Measurements from ENCODE around the gene GALNT3.

The GALNT3 gene

DNA sequence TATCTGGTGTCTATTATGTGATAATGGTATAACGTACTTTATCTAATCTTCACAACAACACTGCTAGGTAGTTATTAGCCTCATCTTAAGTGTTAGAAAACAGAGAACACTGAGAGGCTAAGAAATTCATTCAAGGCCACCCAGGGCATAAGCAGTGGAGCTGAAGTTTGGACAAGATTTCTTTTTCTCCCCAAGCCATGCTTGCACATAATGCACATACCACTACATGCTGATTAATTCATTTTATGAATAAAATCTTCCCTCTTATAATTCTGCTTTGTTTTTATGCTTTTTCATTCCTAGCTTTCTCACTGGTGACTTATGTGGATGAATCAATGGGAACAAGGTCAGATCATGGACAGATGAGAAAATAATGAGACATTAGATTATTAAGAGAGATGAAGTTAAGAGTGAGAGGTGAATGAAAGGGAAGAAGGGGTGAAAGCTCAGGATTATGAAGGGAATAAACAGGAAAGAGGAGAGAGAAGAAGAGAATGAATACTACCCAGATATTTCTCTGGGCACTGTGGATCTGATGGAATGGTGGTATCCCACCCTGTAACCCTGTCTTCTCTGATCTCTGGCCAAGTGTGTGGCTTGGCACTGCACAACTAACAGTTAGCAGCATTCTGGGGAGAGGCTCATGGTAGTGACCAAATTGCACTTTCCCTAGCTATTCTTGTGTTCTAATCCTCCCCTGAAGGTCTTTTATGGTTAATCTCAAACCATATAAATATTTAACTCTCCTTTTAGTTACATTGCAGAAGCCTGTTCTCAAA lies 17.7 kb upstream of the GALNT3 start:
- H3K9me3 ChIP-seq (ENCODE audit: insufficient read depth, low read length), result no peaks in the 10 kb centered on the region
- no peak overlapping the region for H3K9ac ChIP-seq (ENCODE audit: insufficient read length, low read depth)
- TF ChIP-seq ZNF274 (IDR thresholded peaks at IDR 0.05; ENCODE audit: low read depth, low read length), result no peak
- no peak for TF ChIP-seq YY1 (IDR thresholded peaks at IDR 0.05; ENCODE audit: insufficient read depth, insufficient read length)
- no peak for TF ChIP-seq SUZ12 (IDR thresholded peaks at IDR 0.05; ENCODE audit: extremely low read depth, insufficient read depth, insufficient read length)
- no peak overlapping the region for H3K4me3 ChIP-seq (ENCODE audit: insufficient read length, low read depth)
- no peaks in the 10 kb centered on the region for H3K36me3 ChIP-seq (ENCODE audit: insufficient read depth, insufficient read length, low read length)
- no peak for DNase-seq (ENCODE audit: low read depth, low spot score)
- no peaks in the 10 kb centered on the region for H3K4me1 ChIP-seq (ENCODE audit: insufficient read depth, insufficient read length)
- no peaks in the 10 kb centered on the region for H3K27me3 ChIP-seq (ENCODE audit: insufficient read depth, insufficient read length)

DNA sequence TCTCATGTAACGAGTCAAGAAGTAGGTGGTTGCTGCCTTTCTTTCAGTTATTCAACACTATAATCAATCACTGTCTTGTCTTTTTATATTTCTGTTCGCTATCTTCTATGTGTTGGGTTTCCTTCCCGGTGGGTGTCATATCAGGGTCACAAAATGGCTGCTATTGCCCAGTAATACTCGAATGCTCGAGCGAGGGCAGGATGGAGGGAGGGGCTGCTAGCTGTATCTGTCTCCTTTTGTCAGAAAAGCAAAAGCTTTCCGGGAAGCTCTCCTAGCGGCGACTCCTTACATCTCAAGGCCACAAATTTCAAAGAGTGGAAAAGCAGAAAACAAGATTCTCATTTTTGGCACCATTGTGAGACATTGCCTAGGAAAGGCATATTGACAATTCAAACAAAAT lies 16.4 kb upstream of the GALNT3 start:
- H3K4me1 ChIP-seq (ENCODE audit: insufficient read depth, insufficient read length), result no peaks in the 10 kb centered on the region
- H3K27me3 ChIP-seq (ENCODE audit: insufficient read depth, insufficient read length), result no peaks in the 10 kb centered on the region
- no peak for DNase-seq (ENCODE audit: low read depth, low spot score)
- no peak for TF ChIP-seq YY1 (IDR thresholded peaks at IDR 0.05; ENCODE audit: insufficient read depth, insufficient read length)
- no peak for TF ChIP-seq ZNF274 (IDR thresholded peaks at IDR 0.05; ENCODE audit: low read depth, low read length)
- no peak for TF ChIP-seq SUZ12 (IDR thresholded peaks at IDR 0.05; ENCODE audit: extremely low read depth, insufficient read depth, insufficient read length)
- H3K9me3 ChIP-seq (ENCODE audit: insufficient read depth, low read length), result no peaks in the 10 kb centered on the region
- no peak overlapping the region for H3K9ac ChIP-seq (ENCODE audit: insufficient read length, low read depth)
- H3K4me3 ChIP-seq (ENCODE audit: insufficient read length, low read depth), result no peak overlapping the region
- H3K36me3 ChIP-seq (ENCODE audit: insufficient read depth, insufficient read length, low read length), result no peaks in the 10 kb centered on the region

DNA sequence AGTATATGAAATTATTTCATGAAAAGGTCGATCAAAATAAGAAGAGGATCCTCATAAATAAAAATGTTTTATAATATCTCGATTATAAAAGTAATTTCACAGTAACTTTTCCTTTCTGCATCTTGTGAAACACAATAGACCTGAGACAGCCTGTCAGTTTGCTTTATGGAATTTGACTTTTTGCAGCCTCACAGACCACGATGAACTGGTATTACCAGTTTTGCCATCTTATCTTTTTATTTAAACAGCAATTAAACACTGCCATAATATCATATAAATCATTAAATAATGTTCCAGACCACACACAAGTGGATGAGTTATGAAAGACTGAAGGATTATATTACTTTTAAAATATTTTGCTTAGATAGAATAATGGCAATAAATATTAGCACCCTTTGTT lies 10.7 kb upstream of the GALNT3 start:
- H3K4me3 ChIP-seq (ENCODE audit: insufficient read length, low read depth), result no peak overlapping the region
- no peaks in the 10 kb centered on the region for H3K9me3 ChIP-seq (ENCODE audit: insufficient read depth, low read length)
- no peak for DNase-seq (ENCODE audit: low read depth, low spot score)
- H3K27me3 ChIP-seq (ENCODE audit: insufficient read depth, insufficient read length), result no peaks in the 10 kb centered on the region
- no peak for TF ChIP-seq YY1 (IDR thresholded peaks at IDR 0.05; ENCODE audit: insufficient read depth, insufficient read length)
- TF ChIP-seq ZNF274 (IDR thresholded peaks at IDR 0.05; ENCODE audit: low read depth, low read length), result no peak
- no peak for TF ChIP-seq SUZ12 (IDR thresholded peaks at IDR 0.05; ENCODE audit: extremely low read depth, insufficient read depth, insufficient read length)
- no peaks in the 10 kb centered on the region for H3K4me1 ChIP-seq (ENCODE audit: insufficient read depth, insufficient read length)
- H3K9ac ChIP-seq (ENCODE audit: insufficient read length, low read depth), result no peak overlapping the region
- no peaks in the 10 kb centered on the region for H3K36me3 ChIP-seq (ENCODE audit: insufficient read depth, insufficient read length, low read length)

GRCh38 chr2:165803123-165803760 lies 9.2 kb upstream of the GALNT3 start:
- H3K36me3 ChIP-seq (ENCODE audit: insufficient read depth, insufficient read length, low read length), result no peaks in the 10 kb centered on the region
- no peak for TF ChIP-seq ZNF274 (IDR thresholded peaks at IDR 0.05; ENCODE audit: low read depth, low read length)
- TF ChIP-seq SUZ12 (IDR thresholded peaks at IDR 0.05; ENCODE audit: extremely low read depth, insufficient read depth, insufficient read length), result no peak
- TF ChIP-seq YY1 (IDR thresholded peaks at IDR 0.05; ENCODE audit: insufficient read depth, insufficient read length), result no peak
- DNase-seq (ENCODE audit: low read depth, low spot score), result no peak
- no peaks in the 10 kb centered on the region for H3K27me3 ChIP-seq (ENCODE audit: insufficient read depth, insufficient read length)
- H3K4me3 ChIP-seq (ENCODE audit: insufficient read length, low read depth), result no peak overlapping the region
- H3K9ac ChIP-seq (ENCODE audit: insufficient read length, low read depth), result no peak overlapping the region
- no peaks in the 10 kb centered on the region for H3K4me1 ChIP-seq (ENCODE audit: insufficient read depth, insufficient read length)
- no peaks in the 10 kb centered on the region for H3K9me3 ChIP-seq (ENCODE audit: insufficient read depth, low read length)

- Histone ChIP-seq H3K27me3 (ENCODE audit: insufficient read depth, insufficient read length) (no peaks in the 10 kb centered on the region), H3K4me3 (ENCODE audit: insufficient read length, low read depth) (no peak overlapping the region), H3K9me3 (ENCODE audit: insufficient read depth, low read length) (no peaks in the 10 kb centered on the region), H3K36me3 (ENCODE audit: insufficient read depth, insufficient read length, low read length) (no peaks in the 10 kb centered on the region), H3K4me1 (ENCODE audit: insufficient read depth, insufficient read length) (no peaks in the 10 kb centered on the region), H3K9ac (ENCODE audit: insufficient read length, low read depth) (no peak overlapping the region)
- no peak for DNase-seq (ENCODE audit: low read depth, low spot score)
- no peak for TF ChIP-seq SUZ12 (IDR thresholded peaks at IDR 0.05; ENCODE audit: extremely low read depth, insufficient read depth, insufficient read length)
- no peak for TF ChIP-seq ZNF274 (IDR thresholded peaks at IDR 0.05; ENCODE audit: low read depth, low read length)
- TF ChIP-seq YY1 (IDR thresholded peaks at IDR 0.05; ENCODE audit: insufficient read depth, insufficient read length), result no peak
Measured at GRCh38 chr2:165801176-165801575, 7.1 kb upstream of the GALNT3 start.

- Histone ChIP-seq H3K36me3 (ENCODE audit: insufficient read depth, insufficient read length, low read length) (no peaks in the 10 kb centered on the region), H3K9ac (ENCODE audit: insufficient read length, low read depth) (no peak overlapping the region), H3K4me3 (ENCODE audit: insufficient read length, low read depth) (no peak overlapping the region), H3K4me1 (ENCODE audit: insufficient read depth, insufficient read length) (no peaks in the 10 kb centered on the region), H3K9me3 (ENCODE audit: insufficient read depth, low read length) (peaks cover 9% of the 10 kb centered on the region; the same call in 1 of the 2 replicates), H3K27me3 (ENCODE audit: insufficient read depth, insufficient read length) (no peaks in the 10 kb centered on the region)
- TF ChIP-seq YY1 (IDR thresholded peaks at IDR 0.05; ENCODE audit: insufficient read depth, insufficient read length) (no peak), SUZ12 (IDR thresholded peaks at IDR 0.05; ENCODE audit: extremely low read depth, insufficient read depth, insufficient read length) (no peak), ZNF274 (IDR thresholded peaks at IDR 0.05; ENCODE audit: low read depth, low read length) (no peak)
- DNase-seq (ENCODE audit: low read depth, low spot score), result peak; percentile 11
Measured at GRCh38 chr2:165796819-165797530, 2.9 kb upstream of the GALNT3 start.

- H3K27me3 ChIP-seq (ENCODE audit: insufficient read depth, insufficient read length), result no peaks in the 10 kb centered on the region
- H3K9me3 ChIP-seq (ENCODE audit: insufficient read depth, low read length), result peaks cover 9% of the 10 kb centered on the region; the same call in 1 of the 2 replicates
- no peaks in the 10 kb centered on the region for H3K4me1 ChIP-seq (ENCODE audit: insufficient read depth, insufficient read length)
- no peak overlapping the region for H3K9ac ChIP-seq (ENCODE audit: insufficient read length, low read depth)
- no peak overlapping the region for H3K4me3 ChIP-seq (ENCODE audit: insufficient read length, low read depth)
- no peaks in the 10 kb centered on the region for H3K36me3 ChIP-seq (ENCODE audit: insufficient read depth, insufficient read length, low read length)
- TF ChIP-seq ZNF274 (IDR thresholded peaks at IDR 0.05; ENCODE audit: low read depth, low read length) (no peak), SUZ12 (IDR thresholded peaks at IDR 0.05; ENCODE audit: extremely low read depth, insufficient read depth, insufficient read length) (no peak), YY1 (IDR thresholded peaks at IDR 0.05; ENCODE audit: insufficient read depth, insufficient read length) (no peak)
- no peak for DNase-seq (ENCODE audit: low read depth, low spot score)
Measured at GRCh38 chr2:165796129-165796528, 2.1 kb upstream of the GALNT3 start.
